Adrenal gland (tissue), 12 donors: ENCODE results near the gene DNM2. TPM values are rescaled to one million over a fixed set of nuclear protein-coding genes. Genes with fewer than 3 reads are reported as not detected.

Experiments used
- DNase-seq, 7 donors: peaks; one replicate each; pipeline ENCODE4 v3.0.0-alpha.2; 2019 to 2020
- H3K27ac ChIP-seq, 5 donors: fragments of 200-600 bp; sonication (generic) in 4 of 5; 1 replicate in 3 of 5; 2 replicates in 2 of 5; pipeline versions ENCODE4 v1.5.1 to v1.8.0; 2016 to 2020; ENCODE audit warnings: mild to moderate bottlenecking in 1 of 5
- H3K27me3 ChIP-seq: fragments of 200-600 bp; 2 replicates; pipeline ENCODE4 v1.8.0; 2021
- H3K36me3 ChIP-seq, 2 donors: fragments of 200-600 bp; replicated peaks in 1 of 2; 1 replicate in 1 of 2; 2 replicates in 1 of 2; pipeline versions ENCODE4 v1.5.1 to v1.8.0; 2018 to 2022
- H3K4me1 ChIP-seq, 2 donors: fragments of 200-600 bp; replicated peaks in 1 of 2; 1 replicate in 1 of 2; 2 replicates in 1 of 2; pipeline versions ENCODE4 v1.5.1 to v1.8.0; 2018 to 2021
- H3K4me3 ChIP-seq, 4 donors: fragments of 200-600 bp; sonication (generic) in 3 of 4; one replicate each; pipeline ENCODE4 v1.5.1; 2016 to 2018
- H3K9me3 ChIP-seq, 3 donors: fragments of 200-600 bp; sonication (generic) in 1 of 3; replicated peaks in 1 of 3; 1 replicate in 2 of 3; 2 replicates in 1 of 3; pipeline versions ENCODE4 v1.5.1 to v1.8.0; 2016 to 2021
- CTCF ChIP-seq, 6 experiments: fragments of 450-650 bp in 4 of 6; fragments of 200-600 bp in 2 of 6; sonication (generic) in 1 of 6; IDR thresholded peaks; 1 replicate in 5 of 6; 2 replicates in 1 of 6; pipeline versions ENCODE4 v1.5.1 to v1.8.0; 2016 to 2021; ENCODE audit warnings: antibody characterized with exemption in 6 of 6, mild to moderate bottlenecking in 2 of 6, moderate library complexity in 1 of 6
- POLR2A ChIP-seq, 2 donors: fragments of 450-650 bp; IDR thresholded peaks; one replicate each; pipeline ENCODE4 v1.6.1; 2017; ENCODE audit warnings: antibody characterized with exemption in 2 of 2, mild to moderate bottlenecking in 2 of 2, moderate library complexity in 1 of 2
- WGBS, 4 donors: extraction: QIAGEN DNeasy Blood & Tissue Kit in 2 of 4; methylation state at CpG; one replicate each; pipeline versions ENCODE4 v1.1.5 to v1.1.7; 2013 to 2017; 5-methylcytosine and 5-hydroxymethylcytosine counted together
- intact Hi-C, 2 donors: fragments of 100-400 bp; cut with DNase I; formaldehyde crosslinking; loops; one replicate each; pipeline versions ENCODE4 v1.14.1 to v1.15.0; 2022 to 2023
- polyA plus RNA-seq, 3 donors: library from polyadenylated mRNA; stranded (reverse); fragments of 200-250 nt in 2 of 3; fragments of 350-450 nt in 1 of 3; fragmentation: Illumina TruSeq in 1 of 3; extraction: RNeasy Lipid Tissue Mini Kit (QIAGEN cat#74804) in 1 of 3; gene quantifications; one replicate each; pipeline ENCODE4 v1.2.3, GENCODE V29; 2013 to 2014
- total RNA-seq, 9 donors: library from RNA; depleted of rRNA in 4 of 9; stranded (reverse); fragments of >200 nt in 4 of 9; fragments of 120-200 nt in 1 of 9; fragmentation: NEBNext Ultra II Directional in 1 of 9; extraction: Animal tissue kit (Norgen Biotek cat#: 25700) in 1 of 9; gene quantifications; one replicate each; pipeline versions ENCODE4 v1.1.0 to v1.2.4, GENCODE V29; 2013 to 2023
- donor health status: healthy with polysubstance abuse.
- donor health status: Bipolar disorder and iron deficiency.
- donor health status: DM: yes; HTN: yes; CAD: no.
- donor health status: DM: no; HTN: no; CAD: no.
- donor health status: DM: no; HTN: no; CAD: no.
- donor health status: DM: yes; HTN: yes; CAD: no.

The DNM2 gene
- total and polyA plus RNA-seq, 12 donors = 73.3 to 196 (median 153) TPM

GRCh38 chr19:10761443-10762250, 43.8 kb downstream of the DNM2 start:
- intact Hi-C loops = no loop called here
- 83 to 87% (median 86%) methylated on average over 16 to 19 of the region's 19 CpGs for WGBS, 4 donors
- Histone ChIP-seq H3K36me3 (peaks cover 0 to 22% of the 10 kb centered on the region in 2 donors), H3K9me3 (no peaks in the 10 kb centered on the region), H3K27me3 (no peaks in the 10 kb centered on the region), H3K4me1 (peaks cover 19 to 50% of the 10 kb centered on the region in 2 donors), H3K4me3 (no peak overlapping the region), H3K27ac (peak overlapping the region in 1 of 5 donors; percentile 48)
- DNase-seq = peak in 1 of 7 donors; percentile 51
- no peak for TF ChIP-seq POLR2A (IDR thresholded peaks at IDR 0.05)
- TF ChIP-seq CTCF (IDR thresholded peaks at IDR 0.05) = no peak

GRCh38 chr19:10762656-10763055, 44.8 kb downstream of the DNM2 start:
- Histone ChIP-seq H3K4me3 (no peak overlapping the region), H3K36me3 (peaks cover 0 to 22% of the 10 kb centered on the region in 2 donors), H3K4me1 (peaks cover 29 to 60% of the 10 kb centered on the region in 2 donors), H3K27ac (peak overlapping the region in 3 of 5 donors; percentile 8 to 48 (median 12)), H3K27me3 (no peaks in the 10 kb centered on the region), H3K9me3 (no peaks in the 10 kb centered on the region)
- TF ChIP-seq CTCF (IDR thresholded peaks at IDR 0.05) (no peak), POLR2A (IDR thresholded peaks at IDR 0.05) (no peak)
- WGBS, 4 donors = 60 to 86% (median 72%) methylated on average over 1 of the region's 1 CpG
- no peak for DNase-seq
- intact Hi-C loops = no loop called here

GRCh38 chr19:10763411-10763810, 45.5 kb downstream of the DNM2 start:
- TF ChIP-seq POLR2A (IDR thresholded peaks at IDR 0.05) = no peak
- no peak for TF ChIP-seq CTCF (IDR thresholded peaks at IDR 0.05)
- intact Hi-C loops = no loop called here
- peaks cover 0 to 22% of the 10 kb centered on the region in 2 donors for H3K36me3 ChIP-seq
- H3K27ac ChIP-seq = peak overlapping the region in 1 of 5 donors; percentile 48
- H3K27me3 ChIP-seq = no peaks in the 10 kb centered on the region
- H3K4me3 ChIP-seq = no peak overlapping the region
- no peak for DNase-seq
- WGBS, 4 donors = 72 to 81% (median 74%) methylated on average over 5 of the region's 5 CpGs
- H3K9me3 ChIP-seq = no peaks in the 10 kb centered on the region
- peaks cover 35 to 67% of the 10 kb centered on the region in 2 donors for H3K4me1 ChIP-seq

GRCh38 chr19:10763828-10764339, 46.0 kb downstream of the DNM2 start:
- Histone ChIP-seq H3K4me3 (no peak overlapping the region), H3K36me3 (peaks cover 0 to 22% of the 10 kb centered on the region in 2 donors), H3K9me3 (no peaks in the 10 kb centered on the region), H3K4me1 (peaks cover 39 to 72% of the 10 kb centered on the region in 2 donors), H3K27me3 (no peaks in the 10 kb centered on the region), H3K27ac (peak overlapping the region in 2 of 5 donors; percentile 30 to 48)
- no peak for DNase-seq
- WGBS, 4 donors = 68 to 77% (median 72%) methylated on average over 8 to 11 of the region's 11 CpGs
- intact Hi-C loops = no loop called here
- TF ChIP-seq CTCF (IDR thresholded peaks at IDR 0.05) (no peak), POLR2A (IDR thresholded peaks at IDR 0.05) (no peak)
